Measurements from ENCODE around the gene LRR1.
"Not testable (repeated sequence)": the region's sequence is repeated elsewhere in the genome, so short reads cannot be mapped to it uniquely, and the experiment has no call there.

Gene LRR1

GRCh38 chr14:49623941-49624839 is 25.4 kb downstream of the LRR1 start:
- no peak for DNase-seq (ENCODE audit: low read depth in 2 of 2)

GRCh38 chr14:49633640-49634546 is 35.2 kb downstream of the LRR1 start:
- DNase-seq (ENCODE audit: low read depth in 2 of 2), result peak; percentile 82 to 90

- DNase-seq (ENCODE audit: low read depth in 2 of 2), result peak; percentile 34 to 39
Observed at GRCh38 chr14:49634547-49635334, 36.0 kb downstream of the LRR1 start, which contains the start of gene DNAAF2. TSS of gene DNAAF2 (minus strand) at chr14:49635244. CDS start at chr14:49635149, 95 bp downstream.

- DNase-seq (ENCODE audit: low read depth in 2 of 2), result no peak
Observed at GRCh38 chr14:49636866-49637265, 38.1 kb downstream of the LRR1 start.

- DNase-seq (ENCODE audit: low read depth in 2 of 2), result no peak
Observed at GRCh38 chr14:49637534-49638078, 38.9 kb downstream of the LRR1 start.

GRCh38 chr14:49640540-49641417 is 42.0 kb downstream of the LRR1 start:
- no peak for DNase-seq (ENCODE audit: low read depth in 2 of 2)

- no peak for DNase-seq (ENCODE audit: low read depth in 2 of 2)
Observed at GRCh38 chr14:49641697-49642129, 43.0 kb downstream of the LRR1 start.

- no peak for DNase-seq (ENCODE audit: low read depth in 2 of 2)
Observed at GRCh38 chr14:49642163-49642562, 43.4 kb downstream of the LRR1 start.

GRCh38 chr14:49653508-49653907 is 54.8 kb downstream of the LRR1 start:
- DNase-seq (ENCODE audit: low read depth in 2 of 2), result no peak

- no peak for DNase-seq (ENCODE audit: low read depth in 2 of 2)
Observed at GRCh38 chr14:49654511-49654910, 55.8 kb downstream of the LRR1 start.

GRCh38 chr14:49657500-49657899 is 58.8 kb downstream of the LRR1 start:
- DNase-seq (ENCODE audit: low read depth in 2 of 2), result not testable (repeated sequence)

- no peak for DNase-seq (ENCODE audit: low read depth in 2 of 2)
Observed at GRCh38 chr14:49659526-49660455, 61.1 kb downstream of the LRR1 start.

All from stimulated activated CD8-positive, alpha-beta memory T cell treated with anti-CD3 and anti-CD28 coated beads, Interleukin-2, amount 100 ng/mL, for 1 hour (primary cell).